ENCODE measurements around the gene THSD7B.

DNA sequence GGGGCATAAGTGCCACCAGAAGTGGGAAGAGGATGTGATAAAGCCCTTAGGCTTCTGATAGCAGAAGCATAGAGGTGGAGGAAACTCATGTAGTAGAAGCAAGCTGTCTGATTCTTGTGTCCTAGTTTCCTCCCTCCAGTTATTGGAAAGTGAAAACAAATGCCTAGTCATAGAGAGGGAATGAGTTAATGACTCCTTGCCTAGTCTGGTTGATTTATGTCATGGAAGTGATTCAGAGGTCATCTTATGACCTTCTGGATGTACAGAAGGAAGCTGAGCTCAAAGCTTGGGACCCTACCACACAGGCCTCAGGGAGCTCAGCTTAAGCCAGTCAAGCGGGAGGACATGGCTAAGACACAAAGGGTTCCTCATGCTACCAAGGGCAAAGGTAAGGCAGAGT, 232.2 kb downstream of the THSD7B start:
- no peak for TF ChIP-seq EZH2phosphoT487 (IDR thresholded peaks at IDR 0.05; ENCODE audit: borderline replicate concordance, low read length)
- TF ChIP-seq, protein P1, sequence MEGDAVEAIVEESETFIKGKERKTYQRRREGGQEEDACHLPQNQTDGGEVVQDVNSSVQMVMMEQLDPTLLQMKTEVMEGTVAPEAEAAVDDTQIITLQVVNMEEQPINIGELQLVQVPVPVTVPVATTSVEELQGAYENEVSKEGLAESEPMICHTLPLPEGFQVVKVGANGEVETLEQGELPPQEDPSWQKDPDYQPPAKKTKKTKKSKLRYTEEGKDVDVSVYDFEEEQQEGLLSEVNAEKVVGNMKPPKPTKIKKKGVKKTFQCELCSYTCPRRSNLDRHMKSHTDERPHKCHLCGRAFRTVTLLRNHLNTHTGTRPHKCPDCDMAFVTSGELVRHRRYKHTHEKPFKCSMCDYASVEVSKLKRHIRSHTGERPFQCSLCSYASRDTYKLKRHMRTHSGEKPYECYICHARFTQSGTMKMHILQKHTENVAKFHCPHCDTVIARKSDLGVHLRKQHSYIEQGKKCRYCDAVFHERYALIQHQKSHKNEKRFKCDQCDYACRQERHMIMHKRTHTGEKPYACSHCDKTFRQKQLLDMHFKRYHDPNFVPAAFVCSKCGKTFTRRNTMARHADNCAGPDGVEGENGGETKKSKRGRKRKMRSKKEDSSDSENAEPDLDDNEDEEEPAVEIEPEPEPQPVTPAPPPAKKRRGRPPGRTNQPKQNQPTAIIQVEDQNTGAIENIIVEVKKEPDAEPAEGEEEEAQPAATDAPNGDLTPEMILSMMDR (conservative IDR thresholded peaks at IDR 0.05; ENCODE audit: low read depth, low read length), result no peak

Measured in PC-3 (cell line).